ENCODE results near the gene PSME3. TPM values are rescaled to one million over a fixed set of nuclear protein-coding genes. Genes with fewer than 3 reads are reported as not detected.

Gene PSME3
- total and polyA plus RNA-seq, 3 experiments from 2014 or later: 136 to 244 (median 243) TPM

GRCh38 chr17:42795061-42795460 lies 38.1 kb upstream of the PSME3 start:
- Histone ChIP-seq H3K27me3 (ENCODE audit: insufficient read depth, low read length, poor library complexity, severe bottlenecking) (no peaks in the 10 kb centered on the region), H3K36me3 (ENCODE audit: insufficient read depth, low read length) (no peaks in the 10 kb centered on the region), H3K4me1 (ENCODE audit: insufficient read depth, low read length) (peaks cover 18% of the 10 kb centered on the region), H3K4me3 (ENCODE audit: low read length) (no peak overlapping the region), H3K9me3 (ENCODE audit: low read length) (no peaks in the 10 kb centered on the region), H3K27ac (ENCODE audit: low read depth, low read length) (no peak overlapping the region)
- Mint-ChIP-seq H3K4me3 (no peak overlapping the region), H3K27ac (peak overlapping the region in 1 of 8 donors; percentile 77), H3K9me3 (no peaks in the 10 kb centered on the region), H3K36me3 (peaks cover 0 to 11% (median 5%) of the 10 kb centered on the region in 3 donors), H3K27me3 (peaks cover 4% of the 10 kb centered on the region in 2 donors), H3K4me1 (peaks cover 21 to 31% (median 31%) of the 10 kb centered on the region in 3 donors)
- ChIA-PET POLR2A (no interaction called here), CTCF (no interaction called here)
- DNase-seq: no peak

GRCh38 chr17:42795465-42795864 lies 37.7 kb upstream of the PSME3 start:
- Mint-ChIP-seq H3K4me3 (peak overlapping the region in 2 of 7 donors; percentile 54 to 57), H3K4me1 (peaks cover 22 to 31% (median 31%) of the 10 kb centered on the region in 3 donors), H3K9me3 (no peaks in the 10 kb centered on the region), H3K36me3 (peaks cover 0 to 11% (median 5%) of the 10 kb centered on the region in 3 donors), H3K27ac (peak overlapping the region in 1 of 8 donors; percentile 36), H3K27me3 (peaks cover under 1 to 3% of the 10 kb centered on the region in 2 donors)
- Histone ChIP-seq H3K9me3 (ENCODE audit: low read length) (no peaks in the 10 kb centered on the region), H3K36me3 (ENCODE audit: insufficient read depth, low read length) (no peaks in the 10 kb centered on the region), H3K27ac (ENCODE audit: low read depth, low read length) (no peak overlapping the region), H3K4me1 (ENCODE audit: insufficient read depth, low read length) (peaks cover 18% of the 10 kb centered on the region), H3K4me3 (ENCODE audit: low read length) (no peak overlapping the region), H3K27me3 (ENCODE audit: insufficient read depth, low read length, poor library complexity, severe bottlenecking) (no peaks in the 10 kb centered on the region)
- ChIA-PET POLR2A (interaction anchor here (0.9 kb wide), 1 partner anchor 22 kb away, joined by 3 read pairs; the partner anchor contains the start of gene VPS25), CTCF (no interaction called here)
- DNase-seq: no peak

GRCh38 chr17:42796066-42796758 lies 37.0 kb upstream of the PSME3 start:
- H3K4me3 Mint-ChIP-seq: peak overlapping the region in 4 of 7 donors; percentile 39 to 79 (median 63)
- peaks cover 22 to 31% (median 31%) of the 10 kb centered on the region in 3 donors for H3K4me1 Mint-ChIP-seq
- no peak for DNase-seq
- peaks cover 0 to 3% of the 10 kb centered on the region in 2 donors for H3K27me3 Mint-ChIP-seq
- H3K4me3 ChIP-seq (ENCODE audit: low read length): no peak overlapping the region
- no peaks in the 10 kb centered on the region for H3K36me3 ChIP-seq (ENCODE audit: insufficient read depth, low read length)
- H3K27ac ChIP-seq (ENCODE audit: low read depth, low read length): no peak overlapping the region
- no peaks in the 10 kb centered on the region for H3K9me3 ChIP-seq (ENCODE audit: low read length)
- CTCF ChIA-PET: no interaction called here
- no peaks in the 10 kb centered on the region for H3K9me3 Mint-ChIP-seq
- H3K36me3 Mint-ChIP-seq: peaks cover 0 to 11% (median 5%) of the 10 kb centered on the region in 3 donors
- H3K4me1 ChIP-seq (ENCODE audit: insufficient read depth, low read length): peaks cover 18% of the 10 kb centered on the region
- POLR2A ChIA-PET: interaction anchor here (0.9 kb wide), 1 partner anchor 23 kb away, joined by 3 read pairs; the partner anchor contains the start of gene VPS25
- H3K27me3 ChIP-seq (ENCODE audit: insufficient read depth, low read length, poor library complexity, severe bottlenecking): no peaks in the 10 kb centered on the region
- H3K27ac Mint-ChIP-seq: peak overlapping the region in 2 of 8 donors; percentile 27 to 38

GRCh38 chr17:42797067-42798007 lies 35.9 kb upstream of the PSME3 start:
- Mint-ChIP-seq H3K4me1 (peaks cover 22 to 31% (median 31%) of the 10 kb centered on the region in 3 donors), H3K27me3 (peaks cover 0 to 3% of the 10 kb centered on the region in 2 donors), H3K9me3 (no peaks in the 10 kb centered on the region), H3K4me3 (peak overlapping the region; percentile 94 to 97 (median 95)), H3K27ac (peak overlapping the region in 4 of 8 donors; percentile 39 to 57 (median 52)), H3K36me3 (peaks cover 0 to 11% (median 5%) of the 10 kb centered on the region in 3 donors)
- Histone ChIP-seq H3K27ac (ENCODE audit: low read depth, low read length) (peak overlapping the region; percentile 27), H3K4me1 (ENCODE audit: insufficient read depth, low read length) (peaks cover 18% of the 10 kb centered on the region), H3K36me3 (ENCODE audit: insufficient read depth, low read length) (no peaks in the 10 kb centered on the region), H3K4me3 (ENCODE audit: low read length) (peak overlapping the region; percentile 67), H3K27me3 (ENCODE audit: insufficient read depth, low read length, poor library complexity, severe bottlenecking) (no peaks in the 10 kb centered on the region), H3K9me3 (ENCODE audit: low read length) (no peaks in the 10 kb centered on the region)
- CTCF ChIA-PET: no interaction called here
- DNase-seq: no peak
- POLR2A ChIA-PET: interaction anchor here (0.8 kb wide), 1 partner anchor 24 kb away, joined by 3 read pairs; the partner anchor contains the start of gene VPS25

- H3K4me3 Mint-ChIP-seq: peak overlapping the region; percentile 94 to 97 (median 95)
- no peaks in the 10 kb centered on the region for H3K27me3 ChIP-seq (ENCODE audit: insufficient read depth, low read length, poor library complexity, severe bottlenecking)
- POLR2A ChIA-PET: interaction anchor here (0.8 to 1.5 kb wide), 2 partner anchors 25 to 26 kb away, joined by 3 to 8 read pairs; partner anchors contain the start of genes BECN1 and VPS25
- CTCF ChIA-PET: interaction anchor here (0.7 to 1.0 kb wide), 2 partner anchors 26 to 34 kb away, joined by 3 to 4 read pairs; partner anchors contain the start of gene BECN1
- H3K9me3 ChIP-seq (ENCODE audit: low read length): no peaks in the 10 kb centered on the region
- no peaks in the 10 kb centered on the region for H3K36me3 ChIP-seq (ENCODE audit: insufficient read depth, low read length)
- peak overlapping the region in 7 of 8 donors; percentile 40 to 93 (median 90) for H3K27ac Mint-ChIP-seq
- peak overlapping the region; percentile 27 for H3K27ac ChIP-seq (ENCODE audit: low read depth, low read length)
- peaks cover 22 to 31% (median 31%) of the 10 kb centered on the region in 3 donors for H3K4me1 Mint-ChIP-seq
- H3K4me1 ChIP-seq (ENCODE audit: insufficient read depth, low read length): peaks cover 18% of the 10 kb centered on the region
- H3K27me3 Mint-ChIP-seq: peaks cover 0 to 3% of the 10 kb centered on the region in 2 donors
- H3K36me3 Mint-ChIP-seq: peaks cover 0 to 11% (median 5%) of the 10 kb centered on the region in 3 donors
- H3K4me3 ChIP-seq (ENCODE audit: low read length): peak overlapping the region; percentile 67
- DNase-seq: no peak
- H3K9me3 Mint-ChIP-seq: no peaks in the 10 kb centered on the region
Measured at GRCh38 chr17:42798011-42798382, 35.2 kb upstream of the PSME3 start.

GRCh38 chr17:42798383-42799380 lies 34.5 kb upstream of the PSME3 start, which contains the start of the genes CNTD1 and COA3:
CNTD1 (plus strand) TSS chr17:42798861; CDS start chr17:42799068, 207 bp downstream.
COA3 (minus strand) TSS chr17:42798704; CDS start chr17:42798681, 23 bp downstream.
- Histone ChIP-seq H3K9me3 (ENCODE audit: low read length) (no peaks in the 10 kb centered on the region), H3K27me3 (ENCODE audit: insufficient read depth, low read length, poor library complexity, severe bottlenecking) (no peaks in the 10 kb centered on the region), H3K27ac (ENCODE audit: low read depth, low read length) (peak within 1 kb of the TSS; percentile 27), H3K36me3 (ENCODE audit: insufficient read depth, low read length) (no peaks in the 10 kb centered on the region), H3K4me1 (ENCODE audit: insufficient read depth, low read length) (peaks cover 18% of the 10 kb centered on the region), H3K4me3 (ENCODE audit: low read length) (peak within 1 kb of the TSS; percentile 67)
- peak within 1 kb of the TSS in 7 of 8 donors; percentile 40 to 93 (median 90) for H3K27ac Mint-ChIP-seq
- DNase-seq: peak; percentile 54 to 76 (median 58)
- ChIA-PET CTCF (interaction anchor here (0.7 to 1.0 kb wide), 2 partner anchors 25 to 35 kb away, joined by 3 to 4 read pairs; partner anchors contain the start of gene BECN1), POLR2A (interaction anchor here (0.7 to 1.5 kb wide), 3 partner anchors 21 to 26 kb away, joined by 3 to 8 read pairs (median 3); partner anchors contain the start of genes BECN1 and VPS25)
- peaks cover 0 to 3% of the 10 kb centered on the region in 2 donors for H3K27me3 Mint-ChIP-seq
- peak within 1 kb of the TSS; percentile 94 to 97 (median 95) for H3K4me3 Mint-ChIP-seq
- H3K9me3 Mint-ChIP-seq: no peaks in the 10 kb centered on the region
- peaks cover 0 to 11% (median 5%) of the 10 kb centered on the region in 3 donors for H3K36me3 Mint-ChIP-seq
- peaks cover 22 to 31% (median 31%) of the 10 kb centered on the region in 3 donors for H3K4me1 Mint-ChIP-seq

Measured in CD8-positive, alpha-beta memory T cell (primary cell).